Stimulated activated CD8-positive, alpha-beta memory T cell treated with anti-CD3 and anti-CD28 coated beads, Interleukin-7, amount 100 ng/mL, for 1 hour (primary cell): ENCODE measurements around the gene NATD1.
A peak's percentile ranks its signal among the peaks of the same experiment; 100 is the strongest.

ENCODE experiments used
- DNase-seq, 2 donors: peaks; one replicate each; pipeline ENCODE4 v3.0.0-alpha.2; 2020; ENCODE audit warnings: low read depth in 2 of 2

Gene NATD1

DNA sequence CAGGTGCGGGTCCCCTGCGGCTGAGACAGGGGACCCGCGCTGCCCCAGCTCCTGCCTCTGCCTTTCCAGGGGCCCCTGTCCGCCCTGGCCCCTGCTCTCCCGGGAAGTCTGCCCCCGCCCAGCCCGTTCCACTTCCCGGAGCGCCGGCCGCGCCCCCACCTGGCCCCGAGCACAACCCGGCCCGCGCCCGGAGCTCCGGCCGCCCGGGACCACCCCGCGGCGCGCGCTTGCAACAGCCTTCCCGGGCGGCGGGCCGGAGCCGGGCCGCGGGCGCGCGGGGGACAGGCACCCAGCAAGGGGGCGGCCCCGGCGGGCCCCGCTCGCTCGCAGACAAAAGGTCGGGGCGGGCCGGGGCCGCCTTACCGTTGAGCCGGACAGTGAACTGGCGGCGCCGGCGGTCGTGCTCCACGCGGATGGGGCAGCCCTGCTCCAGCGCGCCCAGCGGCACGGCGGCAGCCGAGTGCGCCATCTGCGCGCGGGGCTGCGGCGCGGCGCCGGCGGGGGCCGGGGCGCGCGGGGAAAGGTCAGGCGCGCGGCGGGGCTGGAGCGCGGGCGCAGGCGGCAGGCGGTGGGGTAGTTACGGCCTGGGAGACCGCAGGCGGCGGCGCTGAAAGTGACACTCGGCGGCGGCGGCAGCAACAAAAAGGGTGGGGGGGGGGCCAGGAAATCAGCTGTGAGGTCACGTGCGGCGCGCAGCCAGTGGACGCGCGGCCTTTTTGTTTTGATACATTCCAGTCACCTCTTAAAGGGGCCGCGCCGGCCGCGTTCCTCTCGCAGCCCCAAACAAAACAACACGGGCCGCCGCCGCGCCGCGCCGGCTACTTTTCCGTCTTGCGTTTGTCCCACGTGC, at the start of gene NATD1:
TSS of gene NATD1 (minus strand) at position 615 of the 850 bp plus-strand sequence. CDS start at position 469, 146 bp downstream.
- DNase-seq, result peak; percentile 53 to 61

DNA sequence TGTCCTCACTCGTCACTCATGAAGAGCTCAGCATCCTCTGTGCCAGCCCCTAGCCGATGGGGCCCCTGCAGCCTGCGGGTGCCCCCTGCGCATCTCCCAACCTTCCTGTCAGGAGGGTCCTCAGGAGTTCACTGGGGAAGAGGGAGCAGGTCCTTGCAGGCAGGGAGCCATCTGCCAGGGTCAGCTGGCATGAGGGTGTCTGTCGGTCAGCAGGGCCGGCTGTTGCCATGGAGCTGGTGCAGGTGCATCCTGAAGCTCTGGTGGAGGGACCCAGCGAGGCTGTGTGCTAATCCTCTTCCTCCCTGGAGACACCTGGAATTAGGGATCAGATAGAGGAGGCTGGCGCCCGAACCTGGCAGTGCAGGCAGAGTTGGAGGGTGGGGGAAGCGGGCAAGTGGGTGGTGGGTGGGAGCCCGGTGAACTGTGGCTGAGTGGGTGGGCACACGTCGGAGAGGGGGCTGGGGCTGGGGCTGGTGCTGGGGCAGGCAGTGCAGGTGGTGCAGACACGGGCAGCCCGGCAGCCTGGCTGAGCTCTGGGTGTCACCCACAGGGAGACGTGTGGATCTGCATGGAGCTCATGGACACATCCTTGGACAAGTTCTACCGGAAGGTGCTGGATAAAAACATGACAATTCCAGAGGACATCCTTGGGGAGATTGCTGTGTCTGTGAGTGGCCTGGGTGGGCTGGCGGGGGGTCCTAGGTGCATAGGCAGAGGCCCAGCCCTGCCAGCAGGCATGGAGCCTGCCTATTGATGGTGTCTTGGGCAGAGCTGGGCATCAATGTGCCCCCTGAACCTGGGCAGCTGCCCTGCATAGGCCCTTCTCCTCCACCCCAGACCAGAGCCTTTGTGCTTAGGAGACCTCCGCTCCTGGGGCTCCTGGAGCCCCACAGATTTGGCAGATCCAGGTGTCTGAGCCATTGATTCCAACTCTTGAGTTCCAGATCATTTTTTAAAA, 48.7 kb upstream of the NATD1 start:
- no peak for DNase-seq

- DNase-seq, result no peak
Observed at GRCh38 chr17:21300601-21301571, 47.7 kb upstream of the NATD1 start.

DNA sequence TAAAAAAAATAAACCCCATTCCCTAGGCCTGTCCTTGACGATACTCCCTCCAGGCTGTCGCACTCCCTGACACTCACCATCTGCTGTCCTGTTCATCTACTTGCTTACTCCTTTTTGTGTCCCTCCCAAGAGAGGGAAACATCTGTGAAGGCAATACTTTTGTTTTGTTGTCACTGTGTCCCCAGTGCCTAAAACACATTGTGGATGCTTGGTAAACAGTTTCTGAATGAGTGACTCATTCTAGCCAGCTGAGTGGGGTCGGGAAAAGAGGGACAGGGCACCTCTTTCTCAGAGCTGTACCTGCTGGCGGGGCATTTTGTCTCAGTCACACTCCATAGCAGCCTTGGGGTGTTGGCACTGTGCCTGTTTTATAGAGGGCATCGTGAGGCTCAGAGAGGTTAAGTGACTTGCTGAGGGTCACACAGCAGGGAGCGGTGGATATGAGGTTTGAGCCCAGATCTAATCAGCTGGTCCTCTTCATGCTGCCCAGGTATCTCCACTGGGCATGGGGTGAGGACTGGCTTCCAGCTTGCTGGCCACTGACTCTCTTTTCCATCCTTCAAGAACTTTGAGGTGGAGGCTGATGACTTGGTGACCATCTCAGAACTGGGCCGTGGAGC, 46.9 kb upstream of the NATD1 start:
- no peak for DNase-seq

DNA sequence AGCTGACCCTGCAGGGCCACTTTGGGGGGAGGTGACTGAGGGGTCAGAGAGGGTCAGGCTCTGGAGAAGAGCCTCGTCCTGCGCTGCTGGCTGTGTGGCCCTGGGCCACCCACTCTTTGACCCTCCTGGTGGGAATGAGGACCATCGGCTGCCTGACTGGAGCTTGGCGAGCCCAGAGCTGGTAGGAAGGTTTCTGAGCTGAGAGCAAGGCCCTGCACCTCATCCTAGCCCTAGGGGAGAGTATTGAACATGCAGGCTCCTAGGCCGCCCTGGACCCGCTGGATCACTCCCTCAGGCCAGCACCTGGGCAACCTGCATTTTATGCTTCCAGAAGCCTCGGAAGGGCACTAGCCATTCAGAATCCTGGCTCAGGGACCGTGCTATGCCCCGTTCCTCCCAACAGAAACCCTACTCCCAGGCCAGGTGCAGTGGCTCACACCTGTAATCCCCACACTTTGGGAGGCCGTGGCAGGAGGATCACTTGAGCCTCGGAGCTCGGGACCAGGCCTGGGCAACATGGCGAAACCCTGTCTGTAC, 45.8 kb upstream of the NATD1 start:
- no peak for DNase-seq

DNA sequence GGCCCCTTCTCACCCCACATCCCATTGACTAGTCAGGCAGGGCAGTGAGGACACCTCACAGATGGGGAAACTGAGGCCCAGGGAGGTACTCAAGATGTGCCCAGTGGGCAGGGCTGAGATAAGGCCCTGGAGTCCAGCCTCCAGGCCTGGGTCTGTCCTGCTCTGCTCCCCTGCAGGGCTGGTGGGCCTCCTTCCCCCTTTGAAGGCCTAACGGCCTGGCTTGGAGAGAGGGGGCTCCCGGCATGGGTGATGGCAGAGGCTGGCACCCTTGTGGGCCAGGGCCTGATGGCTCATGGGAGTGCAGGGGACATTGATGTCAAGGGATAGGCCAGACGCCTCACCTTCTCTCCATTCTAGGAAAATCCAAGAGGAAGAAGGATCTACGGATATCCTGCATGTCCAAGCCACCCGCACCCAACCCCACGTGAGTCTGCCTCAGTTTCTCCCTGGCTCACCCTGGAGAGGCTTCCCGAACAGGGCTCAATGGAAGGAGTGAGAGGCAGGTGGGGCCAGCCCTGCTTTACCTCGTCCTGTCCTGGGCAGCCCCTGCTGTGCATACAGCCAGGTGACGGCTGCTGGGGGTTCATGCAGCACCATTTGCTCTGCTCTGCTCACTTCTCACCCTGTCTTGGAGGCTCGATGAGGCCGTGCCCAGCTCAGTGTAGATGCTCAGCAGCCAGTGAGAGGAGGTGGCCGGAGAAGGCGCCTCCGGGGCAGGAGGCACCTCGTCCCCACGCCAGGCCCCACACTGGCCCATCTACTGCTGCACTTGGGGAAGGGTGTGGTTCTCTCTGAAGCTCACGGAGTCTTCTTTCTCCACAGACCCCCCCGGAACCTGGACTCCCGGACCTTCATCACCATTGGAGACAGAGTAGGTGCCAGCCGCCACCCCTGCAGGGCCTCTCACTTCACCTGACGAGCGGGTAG, 45.1 kb upstream of the NATD1 start:
- no peak for DNase-seq

GRCh38 chr17:21297597-21297996, 44.4 kb upstream of the NATD1 start:
- DNase-seq, result no peak

GRCh38 chr17:21297026-21297520, 43.9 kb upstream of the NATD1 start:
- DNase-seq, result no peak

GRCh38 chr17:21296097-21297025, 43.2 kb upstream of the NATD1 start:
- no peak for DNase-seq

GRCh38 chr17:21295036-21295952, 42.1 kb upstream of the NATD1 start:
- no peak for DNase-seq

GRCh38 chr17:21294321-21295035, 41.3 kb upstream of the NATD1 start:
- no peak for DNase-seq

- no peak for DNase-seq
Observed at GRCh38 chr17:21293831-21294210, 40.6 kb upstream of the NATD1 start.

- DNase-seq, result no peak
Observed at GRCh38 chr17:21292867-21293830, 39.9 kb upstream of the NATD1 start.

- DNase-seq, result no peak
Observed at GRCh38 chr17:21291862-21292261, 38.7 kb upstream of the NATD1 start.

- DNase-seq, result no peak
Observed at GRCh38 chr17:21291357-21291756, 38.1 kb upstream of the NATD1 start.
